DND-41 (cell line): ENCODE results near the gene OR5W2.

Experiments used
- ATAC-seq: fragments of 200-7000 bp; cut with Tn5 transposase; 3 replicates; pipeline ENCODE4 v1.9.1; 2021; ENCODE audit warnings: low read depth; ENCODE audit not compliant: insufficient read depth
- DNase-seq: peaks from one replicate; pipeline ENCODE4 v3.0.0-alpha.2; 2020
- H2AFZ ChIP-seq: 2 replicates; pipeline ENCODE4 v1.6.0; 2012; ENCODE audit warnings: low read depth, low read length
- H3K27ac ChIP-seq: 2 replicates; pipeline ENCODE4 v1.5.1; 2012; ENCODE audit warnings: low read length, inconsistent platforms
- H3K27me3 ChIP-seq: fragments of 200-600 bp; sonication (generic); 2 replicates; pipeline ENCODE4 v1.6.0; 2012; ENCODE audit warnings: low read length, mild to moderate bottlenecking, inconsistent platforms; ENCODE audit not compliant: insufficient read depth, poor library complexity
- H3K36me3 ChIP-seq: 2 replicates; pipeline ENCODE4 v1.5.1; 2012; ENCODE audit warnings: low read length, inconsistent platforms; ENCODE audit not compliant: insufficient read depth
- H3K4me1 ChIP-seq: 2 replicates; pipeline ENCODE4 v1.5.1; 2012; ENCODE audit warnings: mild to moderate bottlenecking, low read length; ENCODE audit not compliant: insufficient read depth
- H3K4me2 ChIP-seq: 2 replicates; pipeline ENCODE4 v1.6.0; 2012; ENCODE audit warnings: mild to moderate bottlenecking, moderate library complexity, low read length, inconsistent platforms; ENCODE audit not compliant: insufficient read depth
- H3K4me3 ChIP-seq, 2 experiments: fragments of 200-600 bp in 1 of 2; shearing (Covaris generic) in 1 of 2; 2 replicates each; pipeline ENCODE4 v1.5.1; 2012 to 2016; ENCODE audit warnings: inconsistent platforms in 2 of 2, low read length in 2 of 2, mild to moderate bottlenecking in 2 of 2, low read depth in 1 of 2, moderate library complexity in 1 of 2
- H3K79me2 ChIP-seq: 2 replicates; pipeline ENCODE4 v1.6.0; 2012; ENCODE audit warnings: low read length, inconsistent platforms; ENCODE audit not compliant: insufficient read depth
- H3K9ac ChIP-seq: 2 replicates; pipeline ENCODE4 v1.6.0; 2012; ENCODE audit warnings: low read depth, mild to moderate bottlenecking, inconsistent platforms, low read length, moderate library complexity
- H3K9me3 ChIP-seq: 2 replicates; pipeline ENCODE4 v1.5.1; 2012; ENCODE audit warnings: low read length, moderate library complexity, mild to moderate bottlenecking, inconsistent platforms; ENCODE audit not compliant: insufficient read depth, severe bottlenecking
- H4K20me1 ChIP-seq: 2 replicates; pipeline ENCODE4 v1.6.0; 2012; ENCODE audit warnings: low read length; ENCODE audit not compliant: insufficient read depth
- EZH2 ChIP-seq: IDR thresholded peaks from 3 replicates; pipeline ENCODE4 v1.6.1; 2012; ENCODE audit warnings: borderline replicate concordance, low read depth, mild to moderate bottlenecking, moderate library complexity, low read length, inconsistent platforms; ENCODE audit not compliant: severe bottlenecking
- TF ChIP-seq, protein P1 (sequence below): IDR thresholded peaks from 2 replicates; pipeline ENCODE4 v1.5.1; 2012; ENCODE audit warnings: borderline replicate concordance, low read length, moderate library complexity, mild to moderate bottlenecking; ENCODE audit not compliant: poor library complexity, severe bottlenecking; ENCODE audit errors: extremely low read depth

The OR5W2 gene

DNA sequence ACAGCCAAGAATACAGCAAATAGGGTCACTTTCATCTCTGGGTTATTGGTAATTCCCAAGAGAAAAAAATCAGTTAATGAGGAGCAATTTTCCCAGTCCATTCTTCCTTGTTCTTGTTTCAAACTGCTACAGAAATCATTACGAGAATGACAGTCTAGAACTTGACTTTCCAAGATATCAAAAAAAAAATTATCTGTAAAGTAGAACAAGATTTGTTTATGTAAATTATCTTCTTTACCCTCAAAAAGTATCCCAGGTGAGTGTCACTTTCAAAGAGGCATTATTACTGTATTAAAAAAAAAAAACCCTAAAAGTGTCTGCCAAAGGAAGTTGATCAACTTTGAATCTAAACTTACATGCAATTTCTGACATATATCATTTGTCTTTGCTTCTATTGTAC is at the start of gene OR5W2:
Gene OR5W2, minus strand, starts transcription at position 101 of the 400 bp plus-strand sequence. Its CDS starts 0 bp downstream, at position 101.
- no peak within 1 kb of the TSS for H2AFZ ChIP-seq
- no peak within 1 kb of the TSS for H3K27ac ChIP-seq
- ATAC-seq (no peak), DNase-seq (no peak)
- H3K9me3 ChIP-seq = no peaks in the 10 kb centered on the region
- H3K27me3 ChIP-seq = no peaks in the 10 kb centered on the region
- TF ChIP-seq EZH2 = no peak
- TF ChIP-seq, protein P1, sequence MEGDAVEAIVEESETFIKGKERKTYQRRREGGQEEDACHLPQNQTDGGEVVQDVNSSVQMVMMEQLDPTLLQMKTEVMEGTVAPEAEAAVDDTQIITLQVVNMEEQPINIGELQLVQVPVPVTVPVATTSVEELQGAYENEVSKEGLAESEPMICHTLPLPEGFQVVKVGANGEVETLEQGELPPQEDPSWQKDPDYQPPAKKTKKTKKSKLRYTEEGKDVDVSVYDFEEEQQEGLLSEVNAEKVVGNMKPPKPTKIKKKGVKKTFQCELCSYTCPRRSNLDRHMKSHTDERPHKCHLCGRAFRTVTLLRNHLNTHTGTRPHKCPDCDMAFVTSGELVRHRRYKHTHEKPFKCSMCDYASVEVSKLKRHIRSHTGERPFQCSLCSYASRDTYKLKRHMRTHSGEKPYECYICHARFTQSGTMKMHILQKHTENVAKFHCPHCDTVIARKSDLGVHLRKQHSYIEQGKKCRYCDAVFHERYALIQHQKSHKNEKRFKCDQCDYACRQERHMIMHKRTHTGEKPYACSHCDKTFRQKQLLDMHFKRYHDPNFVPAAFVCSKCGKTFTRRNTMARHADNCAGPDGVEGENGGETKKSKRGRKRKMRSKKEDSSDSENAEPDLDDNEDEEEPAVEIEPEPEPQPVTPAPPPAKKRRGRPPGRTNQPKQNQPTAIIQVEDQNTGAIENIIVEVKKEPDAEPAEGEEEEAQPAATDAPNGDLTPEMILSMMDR = no peak
- H4K20me1 ChIP-seq = no peaks in the 10 kb centered on the region
- no peaks in the 10 kb centered on the region for H3K79me2 ChIP-seq
- H3K9ac ChIP-seq = no peak within 1 kb of the TSS
- no peaks in the 10 kb centered on the region for H3K4me1 ChIP-seq
- H3K4me2 ChIP-seq = no peak within 1 kb of the TSS
- H3K4me3 ChIP-seq = no peak within 1 kb of the TSS
- no peaks in the 10 kb centered on the region for H3K36me3 ChIP-seq

DNA sequence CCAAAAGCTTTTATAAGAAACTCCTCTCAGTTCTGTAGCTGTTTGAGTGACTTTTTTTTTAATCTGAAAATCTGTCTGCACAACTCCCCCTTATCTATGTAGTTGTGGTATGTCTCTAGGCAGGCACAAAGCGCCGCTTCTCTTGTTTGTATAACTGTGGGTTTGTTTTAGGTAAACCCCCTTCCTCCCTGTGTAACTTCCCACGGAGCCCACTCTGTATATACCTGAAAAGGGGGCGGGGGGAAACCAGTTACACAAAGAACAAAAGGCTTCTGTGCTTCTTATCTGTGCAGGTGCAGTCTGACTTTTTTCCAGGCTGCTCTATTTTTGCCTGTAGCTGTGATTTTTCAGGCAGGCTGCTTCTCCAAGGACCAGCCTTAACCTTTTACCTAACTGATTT is 42.1 kb upstream of the OR5W2 start:
- ATAC-seq = no peak
- H3K9ac ChIP-seq = no peak overlapping the region
- no peak for TF ChIP-seq EZH2
- TF ChIP-seq, protein P1 = no peak

DNA sequence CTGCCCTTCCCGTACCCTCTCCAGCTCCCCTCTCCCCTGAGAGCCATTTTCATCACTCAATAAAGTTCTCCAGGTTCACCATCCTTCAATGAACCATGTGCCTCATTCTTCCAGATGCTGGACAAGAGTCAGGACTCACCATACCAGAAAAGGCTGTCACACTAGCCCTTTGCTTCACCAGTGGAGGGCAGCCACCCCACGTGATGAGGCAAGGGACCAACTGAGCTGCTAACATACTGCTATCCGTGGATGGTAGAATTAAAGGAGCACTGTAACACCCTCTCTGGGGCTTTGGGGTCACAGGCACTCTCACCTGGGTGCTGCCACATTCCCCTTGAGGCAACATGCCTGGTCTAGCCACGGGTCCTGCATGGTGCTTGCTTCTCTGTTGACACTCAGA is 34.9 kb upstream of the OR5W2 start:
- no peaks in the 10 kb centered on the region for H3K36me3 ChIP-seq
- no peak for TF ChIP-seq EZH2
- TF ChIP-seq, protein P1 = no peak
- ATAC-seq (no peak), DNase-seq (no peak)
- no peaks in the 10 kb centered on the region for H3K27me3 ChIP-seq
- no peak overlapping the region for H3K9ac ChIP-seq
- no peak overlapping the region for H2AFZ ChIP-seq
- H3K9me3 ChIP-seq = no peaks in the 10 kb centered on the region
- no peak overlapping the region for H3K4me2 ChIP-seq
- H3K4me1 ChIP-seq = no peaks in the 10 kb centered on the region
- no peak overlapping the region for H3K27ac ChIP-seq
- H3K4me3 ChIP-seq = no peak overlapping the region
- H3K79me2 ChIP-seq = no peaks in the 10 kb centered on the region
- H4K20me1 ChIP-seq = no peaks in the 10 kb centered on the region

More for the DNA sequence above, 42.1 kb upstream of the OR5W2 start:
- no peaks in the 10 kb centered on the region for H3K4me1 ChIP-seq
- H3K27ac ChIP-seq = no peak overlapping the region
- no peaks in the 10 kb centered on the region for H3K79me2 ChIP-seq
- DNase-seq = no peak
- no peaks in the 10 kb centered on the region for H3K36me3 ChIP-seq
- no peak overlapping the region for H3K4me2 ChIP-seq
- H2AFZ ChIP-seq = no peak overlapping the region
- H3K9me3 ChIP-seq = no peaks in the 10 kb centered on the region
- H3K27me3 ChIP-seq = no peaks in the 10 kb centered on the region
- H3K4me3 ChIP-seq = no peak overlapping the region
- H4K20me1 ChIP-seq = no peaks in the 10 kb centered on the region

DNA sequence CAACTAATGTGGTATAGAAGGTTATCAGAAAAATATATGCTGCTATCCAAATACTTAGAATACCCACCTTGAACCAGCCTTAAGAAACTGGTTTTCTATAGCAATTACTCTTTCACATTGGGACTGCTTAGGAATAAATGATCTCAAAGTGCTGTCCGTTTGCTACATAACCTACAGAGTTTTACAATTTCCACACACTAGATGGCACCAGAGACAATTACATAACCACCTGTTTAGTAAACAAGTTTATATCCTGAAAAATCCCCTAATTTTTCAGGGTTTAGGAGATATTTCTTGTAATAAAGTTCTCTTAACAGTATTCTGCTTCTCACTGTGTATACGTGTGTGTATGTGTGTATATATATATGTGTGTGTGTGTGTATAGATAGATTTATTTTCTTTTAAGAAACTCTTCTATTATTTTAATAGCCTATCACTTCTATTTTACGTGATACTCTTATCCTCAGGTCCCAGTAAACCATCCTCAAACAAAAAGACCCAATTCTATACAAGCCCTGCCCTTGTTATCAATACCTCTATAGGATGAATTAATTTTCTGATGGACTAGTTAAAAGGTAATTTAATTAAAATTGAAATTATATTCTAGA is 28.5 kb upstream of the OR5W2 start:
- H3K4me3 ChIP-seq = no peak overlapping the region
- no peak overlapping the region for H3K9ac ChIP-seq
- H3K27ac ChIP-seq = no peak overlapping the region
- H3K9me3 ChIP-seq = no peaks in the 10 kb centered on the region
- TF ChIP-seq, protein P1 = peak; percentile 70
- no peak for TF ChIP-seq EZH2
- H3K4me2 ChIP-seq = no peak overlapping the region
- no peaks in the 10 kb centered on the region for H3K4me1 ChIP-seq
- DNase-seq = no peak
- no peaks in the 10 kb centered on the region for H3K36me3 ChIP-seq
- H3K27me3 ChIP-seq = no peaks in the 10 kb centered on the region
- H2AFZ ChIP-seq = no peak overlapping the region
- no peaks in the 10 kb centered on the region for H4K20me1 ChIP-seq
- peak; percentile 53; the same call in 1 of the 3 replicates for ATAC-seq
- H3K79me2 ChIP-seq = no peaks in the 10 kb centered on the region
